Measurements from ENCODE around the gene CUBN. TPM values are rescaled to one million over a fixed set of nuclear protein-coding genes. Genes with fewer than 3 reads are reported as not detected.

CUBN gene
- total RNA-seq, 1 experiment from 2014 or later: 4.6 TPM

DNA sequence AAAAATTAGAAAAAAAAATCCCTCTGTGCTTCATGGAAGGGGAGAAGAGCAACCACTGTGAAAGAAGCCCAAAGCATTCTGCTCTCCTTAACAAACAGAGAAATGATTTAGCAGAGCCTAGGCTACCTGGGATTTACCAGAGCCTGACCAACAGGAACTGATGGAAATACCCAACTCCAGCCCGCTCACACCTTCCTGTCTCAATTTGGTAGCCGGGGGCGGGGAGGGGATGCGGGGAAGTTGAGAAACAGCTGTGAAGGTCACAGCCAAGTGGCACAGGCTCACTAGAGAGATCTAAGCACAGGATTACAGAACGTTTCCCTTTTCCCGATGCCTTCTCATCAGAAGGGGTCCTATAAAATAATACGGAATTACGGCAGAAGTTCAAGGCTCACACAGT lies 330.0 kb downstream of the CUBN start:
- Histone ChIP-seq H3K4me1 (no peaks in the 10 kb centered on the region), H3K9me3 (no peaks in the 10 kb centered on the region), H3K27me3 (replicated peaks; ENCODE audit: control insufficient read depth, insufficient read depth, low read length) (no peaks in the 10 kb centered on the region), H3K4me3 (ENCODE audit: low read depth, low read length) (no peak overlapping the region), H3K36me3 (ENCODE audit: control insufficient read depth, insufficient read depth, low read length) (no peaks in the 10 kb centered on the region)
- H3K36me3 Mint-ChIP-seq (ENCODE audit: insufficient read depth, unreplicated experiment): no peaks in the 10 kb centered on the region
- no peaks in the 10 kb centered on the region for H3K27me3 Mint-ChIP-seq (ENCODE audit: insufficient read depth, unreplicated experiment)
- ChIA-PET CTCF (no interaction called here), POLR2A (interaction anchor here (0.7 kb wide), 1 partner anchor 39 kb away, joined by 4 read pairs; no protein-coding TSS in a partner anchor)
- no peaks in the 10 kb centered on the region for H3K9me3 Mint-ChIP-seq (ENCODE audit: unreplicated experiment)
- no peak overlapping the region for H3K4me3 Mint-ChIP-seq (ENCODE audit: unreplicated experiment)
- intact Hi-C loops (cut with micrococcal nuclease; ENCODE audit: unreplicated experiment): no loop called here
- no peak overlapping the region for H3K27ac Mint-ChIP-seq (ENCODE audit: unreplicated experiment)
- no TSS peak for BruUV-seq (replicated peaks)
- TF ChIP-seq, protein P1, sequence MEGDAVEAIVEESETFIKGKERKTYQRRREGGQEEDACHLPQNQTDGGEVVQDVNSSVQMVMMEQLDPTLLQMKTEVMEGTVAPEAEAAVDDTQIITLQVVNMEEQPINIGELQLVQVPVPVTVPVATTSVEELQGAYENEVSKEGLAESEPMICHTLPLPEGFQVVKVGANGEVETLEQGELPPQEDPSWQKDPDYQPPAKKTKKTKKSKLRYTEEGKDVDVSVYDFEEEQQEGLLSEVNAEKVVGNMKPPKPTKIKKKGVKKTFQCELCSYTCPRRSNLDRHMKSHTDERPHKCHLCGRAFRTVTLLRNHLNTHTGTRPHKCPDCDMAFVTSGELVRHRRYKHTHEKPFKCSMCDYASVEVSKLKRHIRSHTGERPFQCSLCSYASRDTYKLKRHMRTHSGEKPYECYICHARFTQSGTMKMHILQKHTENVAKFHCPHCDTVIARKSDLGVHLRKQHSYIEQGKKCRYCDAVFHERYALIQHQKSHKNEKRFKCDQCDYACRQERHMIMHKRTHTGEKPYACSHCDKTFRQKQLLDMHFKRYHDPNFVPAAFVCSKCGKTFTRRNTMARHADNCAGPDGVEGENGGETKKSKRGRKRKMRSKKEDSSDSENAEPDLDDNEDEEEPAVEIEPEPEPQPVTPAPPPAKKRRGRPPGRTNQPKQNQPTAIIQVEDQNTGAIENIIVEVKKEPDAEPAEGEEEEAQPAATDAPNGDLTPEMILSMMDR (IDR thresholded peaks at IDR 0.05; ENCODE audit: insufficient read depth in 1 of 2, low read depth in 1 of 2, low read length in 1 of 2, severe bottlenecking in 1 of 2, unreplicated experiment in 1 of 2): no peak
- no peaks in the 10 kb centered on the region for H3K4me1 Mint-ChIP-seq (ENCODE audit: low read depth, unreplicated experiment)
- no peak for DNase-seq

DNA sequence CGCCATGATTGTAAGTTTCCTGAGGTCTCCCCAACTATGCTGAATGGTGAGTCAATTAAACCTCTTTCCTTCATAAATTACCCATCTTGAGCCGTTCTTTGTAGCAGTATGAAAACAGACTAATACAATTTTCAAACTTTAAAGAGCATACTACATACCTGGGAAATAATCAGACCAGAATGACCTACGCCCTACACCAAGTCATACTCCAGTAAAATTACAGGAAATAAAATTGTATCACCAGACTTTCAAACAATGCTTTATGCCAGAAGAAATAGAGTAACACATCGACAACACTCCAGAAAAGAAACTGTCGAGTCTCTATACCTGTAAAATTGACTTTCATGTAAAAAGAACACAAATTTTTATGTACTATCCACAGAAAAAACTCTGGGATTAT lies 331.0 kb downstream of the CUBN start:
- H3K9me3 ChIP-seq: no peaks in the 10 kb centered on the region
- H3K36me3 ChIP-seq (ENCODE audit: control insufficient read depth, insufficient read depth, low read length): 0 out of 2 replicates have a peak, but pooled peaks cover 1% of the 10 kb centered on the region
- H3K4me3 ChIP-seq (ENCODE audit: low read depth, low read length): no peak overlapping the region
- Mint-ChIP-seq H3K27me3 (ENCODE audit: insufficient read depth, unreplicated experiment) (no peaks in the 10 kb centered on the region), H3K4me3 (ENCODE audit: unreplicated experiment) (no peak overlapping the region), H3K4me1 (ENCODE audit: low read depth, unreplicated experiment) (no peaks in the 10 kb centered on the region), H3K27ac (ENCODE audit: unreplicated experiment) (no peak overlapping the region), H3K36me3 (ENCODE audit: insufficient read depth, unreplicated experiment) (no peaks in the 10 kb centered on the region), H3K9me3 (ENCODE audit: unreplicated experiment) (no peaks in the 10 kb centered on the region)
- POLR2A ChIA-PET: no interaction called here
- BruUV-seq (replicated peaks): no TSS peak
- no peaks in the 10 kb centered on the region for H3K4me1 ChIP-seq
- intact Hi-C loops (cut with micrococcal nuclease; ENCODE audit: unreplicated experiment): no loop called here
- DNase-seq: no peak
- CTCF ChIA-PET: no interaction called here
- TF ChIP-seq, protein P1 (IDR thresholded peaks at IDR 0.05; ENCODE audit: insufficient read depth in 1 of 2, low read depth in 1 of 2, low read length in 1 of 2, severe bottlenecking in 1 of 2, unreplicated experiment in 1 of 2): no peak
- H3K27me3 ChIP-seq (replicated peaks; ENCODE audit: control insufficient read depth, insufficient read depth, low read length): no peaks in the 10 kb centered on the region

GRCh38 chr10:16795410-16796073 lies 334.1 kb downstream of the CUBN start:
- Histone ChIP-seq H3K9me3 (no peaks in the 10 kb centered on the region), H3K27me3 (replicated peaks; ENCODE audit: control insufficient read depth, insufficient read depth, low read length) (no peaks in the 10 kb centered on the region), H3K4me1 (no peaks in the 10 kb centered on the region), H3K36me3 (ENCODE audit: control insufficient read depth, insufficient read depth, low read length) (0 out of 2 replicates have a peak, but pooled peaks cover 1% of the 10 kb centered on the region), H3K4me3 (ENCODE audit: low read depth, low read length) (no peak overlapping the region)
- Mint-ChIP-seq H3K27me3 (ENCODE audit: insufficient read depth, unreplicated experiment) (no peaks in the 10 kb centered on the region), H3K4me1 (ENCODE audit: low read depth, unreplicated experiment) (no peaks in the 10 kb centered on the region), H3K36me3 (ENCODE audit: insufficient read depth, unreplicated experiment) (no peaks in the 10 kb centered on the region), H3K27ac (ENCODE audit: unreplicated experiment) (no peak overlapping the region), H3K9me3 (ENCODE audit: unreplicated experiment) (no peaks in the 10 kb centered on the region), H3K4me3 (ENCODE audit: unreplicated experiment) (no peak overlapping the region)
- no TSS peak for BruUV-seq (replicated peaks)
- intact Hi-C loops (cut with micrococcal nuclease; ENCODE audit: unreplicated experiment): no loop called here
- TF ChIP-seq, protein P1 (IDR thresholded peaks at IDR 0.05; ENCODE audit: insufficient read depth in 1 of 2, low read depth in 1 of 2, low read length in 1 of 2, severe bottlenecking in 1 of 2, unreplicated experiment in 1 of 2): no peak
- DNase-seq: no peak
- CTCF ChIA-PET: no interaction called here
- POLR2A ChIA-PET: no interaction called here

Data from Caco-2 (cell line).